HCT116 (cell line): ENCODE data around the gene RASGRP2. TPM values are rescaled to one million over a fixed set of nuclear protein-coding genes. Genes with fewer than 3 reads are reported as not detected.

Experiments
- ATAC-seq: fragments of 200-7000 bp; cut with Tn5 transposase; 2 replicates; pipeline ENCODE4 v1.9.1; 2020; ENCODE audit warnings: mild to moderate bottlenecking, moderate library complexity
- BruUV-seq: library from RNA; stranded (reverse); fragments of 400-500 nt; replicated peaks from 2 replicates; lab custom pipeline; 2021; lab: Mats Ljungman, UMichigan
- CTCF ChIA-PET: fragments of 300-600 bp; sonication (Branson Sonifier 250); formaldehyde crosslinking; loops from one replicate; lab custom pipeline; 2021; ENCODE audit warnings: antibody characterized with exemption; lab: Charles Lee
- POLR2A ChIA-PET: fragments of 300-600, 350-600 bp; sonication (Branson Sonifier 250); formaldehyde crosslinking; loops from one replicate; lab custom pipeline; 2021; ENCODE audit warnings: antibody characterized with exemption; lab: Charles Lee
- RAD21 ChIA-PET, 2 experiments: fragments of 300-600 bp; sonication (Branson Sonifier 250); formaldehyde crosslinking; loops; one replicate each; lab custom pipeline; 2023; ENCODE audit warnings: low total read pairs in 2 of 2; ENCODE audit not compliant: uncharacterized antibody in 2 of 2, unreplicated experiment in 2 of 2, low non-redundant PET in 1 of 2; lab: Charles Lee
- DNase-seq: peaks from one replicate; pipeline ENCODE4 v3.0.0-alpha.2; 2010; ENCODE audit warnings: low read depth, low spot score
- H2AFZ ChIP-seq: fragments of 200-600 bp; shearing (Covaris generic), sonication (generic); 2 replicates; pipeline ENCODE4 v1.6.1; 2017; ENCODE audit warnings: low read depth, mixed run types, mixed read lengths, antibody characterized with exemption, low read length; ENCODE audit not compliant: poor library complexity, severe bottlenecking
- H3K27ac ChIP-seq: 2 replicates; pipeline ENCODE4 v1.5.1; 2012; ENCODE audit warnings: low read depth, low read length
- H3K27me3 ChIP-seq: fragments of 200-600 bp; sonication (generic); 2 replicates; pipeline ENCODE4 v1.6.1; 2016; ENCODE audit warnings: mixed run types, low read length, mixed read lengths; ENCODE audit not compliant: insufficient read depth
- H3K36me3 ChIP-seq, 2 experiments: fragments of 200-500 bp in 1 of 2; fragments of 200-600 bp in 1 of 2; sonication (Bioruptor generic) in 1 of 2; sonication (generic) in 1 of 2; 2 replicates each; pipeline versions ENCODE4 v1.5.1 to v1.6.1; 2014 to 2016; ENCODE audit warnings: low read length in 2 of 2, inconsistent platforms in 1 of 2, mixed read lengths in 1 of 2, mixed run types in 1 of 2; ENCODE audit not compliant: insufficient read depth in 2 of 2, control insufficient read depth in 1 of 2
- H3K4me1 ChIP-seq, 2 experiments: fragments of 200-600 bp in 1 of 2; sonication (generic) in 1 of 2; 2 replicates each; pipeline versions ENCODE4 v1.5.1 to v1.6.1; 2012 to 2017; ENCODE audit warnings: low read length in 2 of 2, inconsistent platforms in 1 of 2, mild to moderate bottlenecking in 1 of 2, mixed read lengths in 1 of 2, mixed run types in 1 of 2, moderate library complexity in 1 of 2; ENCODE audit not compliant: insufficient read depth in 2 of 2, control insufficient read depth in 1 of 2
- H3K4me2 ChIP-seq: fragments of 200-600 bp; sonication (generic); 2 replicates; pipeline ENCODE4 v1.6.1; 2017; ENCODE audit warnings: mixed run types, low read length, mixed read lengths
- H3K4me3 ChIP-seq, 2 experiments: fragments of 200-600 bp in 1 of 2; sonication (generic) in 1 of 2; replicated peaks in 1 of 2; 2 replicates each; pipeline ENCODE4 v1.5.1; 2011 to 2016; ENCODE audit warnings: low read length in 2 of 2, control low read depth in 1 of 2, low read depth in 1 of 2, mild to moderate bottlenecking in 1 of 2, mixed read lengths in 1 of 2, mixed run types in 1 of 2
- H3K79me2 ChIP-seq: fragments of 200-600 bp; sonication (generic); 2 replicates; pipeline ENCODE4 v1.6.1; 2017; ENCODE audit warnings: mild to moderate bottlenecking, mixed run types, low read length, moderate library complexity, mixed read lengths; ENCODE audit not compliant: insufficient read depth
- H3K9ac ChIP-seq: fragments of 200-600 bp; sonication (generic); 2 replicates; pipeline ENCODE4 v1.6.1; 2016; ENCODE audit warnings: low read length, mixed read lengths
- H3K9me2 ChIP-seq: fragments of 200-600 bp; sonication (generic), shearing (Covaris generic); 2 replicates; pipeline ENCODE4 v1.6.1; 2017; ENCODE audit warnings: mixed run types, mild to moderate bottlenecking, moderate library complexity; ENCODE audit not compliant: insufficient read depth
- H3K9me3 ChIP-seq, 2 experiments: fragments of 200-500 bp in 1 of 2; fragments of 200-600 bp in 1 of 2; sonication (Bioruptor generic) in 1 of 2; sonication (generic) in 1 of 2; 2 replicates each; pipeline ENCODE4 v1.6.1; 2014 to 2017; ENCODE audit warnings: low read length in 2 of 2, mixed read lengths in 2 of 2, inconsistent platforms in 1 of 2, low read depth in 1 of 2, mild to moderate bottlenecking in 1 of 2, mixed run types in 1 of 2, moderate library complexity in 1 of 2; ENCODE audit not compliant: control insufficient read depth in 1 of 2, insufficient read depth in 1 of 2
- H4K20me1 ChIP-seq: fragments of 200-600 bp; sonication (generic), shearing (Covaris generic); 2 replicates; pipeline ENCODE4 v1.6.1; 2017; ENCODE audit warnings: mixed run types, mild to moderate bottlenecking, moderate library complexity; ENCODE audit not compliant: insufficient read depth
- CEBPB ChIP-seq: IDR thresholded peaks from 2 replicates; pipeline ENCODE4 v1.6.1; 2012; ENCODE audit warnings: low read depth
- EGR1 ChIP-seq: IDR thresholded peaks from 2 replicates; pipeline ENCODE4 v1.6.1; 2012; ENCODE audit warnings: low read depth
- ELF1 ChIP-seq: IDR thresholded peaks from 2 replicates; pipeline ENCODE4 v1.6.1; 2012; ENCODE audit warnings: low read depth, borderline replicate concordance
- EZH2 ChIP-seq: fragments of 200-600 bp; sonication (generic); IDR thresholded peaks from 2 replicates; pipeline ENCODE4 v1.6.1; 2017; ENCODE audit warnings: antibody characterized with exemption, mixed run types
- EZH2phosphoT487 ChIP-seq: fragments of 200-600 bp; IDR thresholded peaks from 2 replicates; pipeline ENCODE4 v1.6.1; 2018; ENCODE audit warnings: antibody characterized with exemption, borderline replicate concordance
- FOSL1 ChIP-seq: IDR thresholded peaks from 2 replicates; pipeline ENCODE4 v1.6.1; 2012; ENCODE audit warnings: low read depth
- JUND ChIP-seq: IDR thresholded peaks from 2 replicates; pipeline ENCODE4 v1.6.1; 2012
- REST ChIP-seq: IDR thresholded peaks from 2 replicates; pipeline ENCODE4 v1.6.1; 2012; ENCODE audit warnings: low read depth
- SIN3A ChIP-seq: IDR thresholded peaks from 2 replicates; pipeline ENCODE4 v1.6.1; 2012; ENCODE audit warnings: low read depth
- SRF ChIP-seq: IDR thresholded peaks from 2 replicates; pipeline ENCODE4 v1.6.1; 2012; ENCODE audit warnings: low read depth
- TCF7L2 ChIP-seq: IDR thresholded peaks from 2 replicates; pipeline ENCODE4 v1.7.0; 2011; ENCODE audit warnings: borderline replicate concordance, inconsistent platforms; ENCODE audit not compliant: insufficient read depth, insufficient read length; ENCODE audit errors: extremely low read depth
- YY1 ChIP-seq: IDR thresholded peaks from 2 replicates; pipeline ENCODE4 v1.6.1; 2011; ENCODE audit warnings: low read length, low read depth, moderate library complexity, mild to moderate bottlenecking; ENCODE audit not compliant: insufficient replicate concordance; ENCODE audit errors: extremely low read depth
- ZBTB33 ChIP-seq: IDR thresholded peaks from 2 replicates; pipeline ENCODE4 v1.6.1; 2011; ENCODE audit warnings: mild to moderate bottlenecking, low read length, moderate library complexity; ENCODE audit not compliant: insufficient replicate concordance; ENCODE audit errors: extremely low read depth
- ZFX ChIP-seq: fragments of 450-650 bp; IDR thresholded peaks from 2 replicates; pipeline ENCODE4 v1.6.1; 2017
- ZNF274 ChIP-seq: fragments of 200-500 bp; sonication (Bioruptor generic); IDR thresholded peaks from 2 replicates; pipeline ENCODE4 v1.6.1; 2014; ENCODE audit warnings: mild to moderate bottlenecking, low read depth, low read length, inconsistent platforms
- intact Hi-C: fragments of 100-400 bp; cut with micrococcal nuclease; formaldehyde crosslinking; loops from 2 replicates; pipeline ENCODE4 v1.10.0; 2022
- total RNA-seq: library from RNA; stranded (reverse); gene quantifications from one replicate; pipeline ENCODE4 v1.2.1, GENCODE V29; 2021; ENCODE audit not compliant: unreplicated experiment

The RASGRP2 gene
- total RNA-seq, 1 experiment from 2014 or later = 12.8 TPM

GRCh38 chr11:64717268-64717578, 26.7 kb downstream of the RASGRP2 start:
- H3K4me2 ChIP-seq = no peak overlapping the region
- ChIA-PET RAD21 (no interaction called here), CTCF (interaction anchor here (1.7 to 2.1 kb wide), 2 partner anchors 13 to 28 kb away, joined by 5 to 6 read pairs; no protein-coding TSS in a partner anchor), POLR2A (no interaction called here)
- H4K20me1 ChIP-seq = no peaks in the 10 kb centered on the region
- TF ChIP-seq REST = no peak
- no peak for TF ChIP-seq SIN3A
- TF ChIP-seq CEBPB = no peak
- no peak for TF ChIP-seq JUND
- no peak for TF ChIP-seq ZBTB33
- no peak for TF ChIP-seq ELF1
- TF ChIP-seq EZH2 = no peak
- TF ChIP-seq ZNF274 = no peak
- TF ChIP-seq EGR1 = no peak
- TF ChIP-seq EZH2phosphoT487 = no peak
- TF ChIP-seq SRF = no peak
- no peak for TF ChIP-seq TCF7L2
- no peak for TF ChIP-seq YY1
- no peak for TF ChIP-seq FOSL1
- no peak for TF ChIP-seq ZFX
- no peak overlapping the region for H2AFZ ChIP-seq
- no TSS peak for BruUV-seq
- intact Hi-C loops = loop anchor here (10.0 kb wide), 1 partner anchor 1212 kb away; the partner anchor contains the start of gene LGALS12
- H3K4me1 ChIP-seq = peaks cover 0 to 4% of the 10 kb centered on the region in 2 experiments; a peak in 1 of 4 replicates
- H3K79me2 ChIP-seq = no peaks in the 10 kb centered on the region
- ATAC-seq (peak; percentile 35; the same call in 1 of the 2 replicates), DNase-seq (no peak)
- no peaks in the 10 kb centered on the region for H3K9me2 ChIP-seq
- no peaks in the 10 kb centered on the region for H3K9me3 ChIP-seq
- H3K4me3 ChIP-seq = no peak overlapping the region
- no peaks in the 10 kb centered on the region for H3K36me3 ChIP-seq
- no peak overlapping the region for H3K9ac ChIP-seq
- H3K27ac ChIP-seq = no peak overlapping the region
- H3K27me3 ChIP-seq = peaks cover 11% of the 10 kb centered on the region; the same call in 1 of the 2 replicates
